HG02571 (cell line): ENCODE measurements around the gene ASTN1.
"Not testable (repeated sequence)": the region's sequence is repeated elsewhere in the genome, so short reads cannot be mapped to it uniquely, and the experiment has no call there.

Experiments
- ATAC-seq: cut with Tn5 transposase; IDR thresholded peaks from one replicate; pipeline ENCODE4 v1.9.1; 2021; ENCODE audit warnings: mild to moderate bottlenecking, moderate library complexity; ENCODE audit not compliant: unreplicated experiment

ASTN1 gene

GRCh38 chr1:177116941-177117340, 47.6 kb downstream of the ASTN1 start:
- ATAC-seq, result no peak

GRCh38 chr1:177106614-177107365, 57.7 kb downstream of the ASTN1 start:
- ATAC-seq, result no peak

GRCh38 chr1:177106196-177106595, 58.3 kb downstream of the ASTN1 start:
- no peak for ATAC-seq

GRCh38 chr1:177103005-177103852, 61.3 kb downstream of the ASTN1 start:
- ATAC-seq, result no peak

GRCh38 chr1:177092001-177092400, 72.5 kb downstream of the ASTN1 start:
- ATAC-seq, result no peak

- ATAC-seq, result no peak
Measured at GRCh38 chr1:177091040-177091439, 73.5 kb downstream of the ASTN1 start.

GRCh38 chr1:177088966-177089365, 75.5 kb downstream of the ASTN1 start:
- ATAC-seq, result no peak

- ATAC-seq, result no peak
Measured at GRCh38 chr1:177082855-177083693, 81.4 kb downstream of the ASTN1 start.

- ATAC-seq, result no peak
Measured at GRCh38 chr1:177080564-177080963, 83.9 kb downstream of the ASTN1 start.

- ATAC-seq, result no peak
Measured at GRCh38 chr1:177077734-177078499, 86.6 kb downstream of the ASTN1 start.

- ATAC-seq, result no peak
Measured at GRCh38 chr1:177077006-177077405, 87.5 kb downstream of the ASTN1 start.

- ATAC-seq, result not testable (repeated sequence)
Measured at GRCh38 chr1:177074811-177075210, 89.7 kb downstream of the ASTN1 start.

GRCh38 chr1:177069490-177069889, 95.0 kb downstream of the ASTN1 start:
- no peak for ATAC-seq

- ATAC-seq, result no peak
Measured at GRCh38 chr1:177067752-177068410, 96.6 kb downstream of the ASTN1 start.

- no peak for ATAC-seq
Measured at GRCh38 chr1:177065430-177065829, 99.1 kb downstream of the ASTN1 start.

- ATAC-seq, result no peak
Measured at GRCh38 chr1:177063648-177064047, 100.9 kb downstream of the ASTN1 start.

- ATAC-seq, result no peak
Measured at GRCh38 chr1:177054542-177054941, 110.0 kb downstream of the ASTN1 start.

- no peak for ATAC-seq
Measured at GRCh38 chr1:177053648-177054047, 110.9 kb downstream of the ASTN1 start.

- no peak for ATAC-seq
Measured at GRCh38 chr1:177048314-177049069, 116.0 kb downstream of the ASTN1 start.
